ENCODE data around the gene HIBADH.

- TF ChIP-seq CTCF (IDR thresholded peaks at IDR 0.05 in 4 of 5, conservative IDR thresholded peaks at IDR 0.05 in 1 of 5) (no peak), POLR2A (IDR thresholded peaks at IDR 0.05) (no peak)
Observed at GRCh38 chr7:27564881-27565482, 97.7 kb downstream of the HIBADH start.

All from gastrocnemius medialis (tissue), 4 donors.